ENCODE results near the gene ANGEL1. TPM values are rescaled to one million over a fixed set of nuclear protein-coding genes. Genes with fewer than 3 reads are reported as not detected.

ANGEL1 gene
- total RNA-seq, 2 experiments from 2014 or later: 17.6 to 33.7 TPM

GRCh38 chr14:76837524-76837923 is 24.8 kb upstream of the ANGEL1 start:
- no peak overlapping the region for H2AFZ ChIP-seq (ENCODE audit: low read length)
- H3K4me2 ChIP-seq (ENCODE audit: low read length): no peak overlapping the region
- CTCF ChIA-PET (ENCODE audit: unreplicated experiment): no interaction called here
- no peaks in the 10 kb centered on the region for H3K4me1 ChIP-seq (ENCODE audit: insufficient read depth, low read length, poor library complexity, severe bottlenecking)
- H4K20me1 ChIP-seq (ENCODE audit: insufficient read depth, low read length): no peaks in the 10 kb centered on the region
- intact Hi-C loops (cut with micrococcal nuclease; ENCODE audit: unreplicated experiment): no loop called here
- H3K4me3 ChIP-seq (ENCODE audit: low read depth, low read length, poor library complexity, severe bottlenecking): no peak overlapping the region
- H3K27ac ChIP-seq (ENCODE audit: low read depth, low read length, poor library complexity, severe bottlenecking): no peak overlapping the region
- BruUV-seq (replicated peaks): no TSS peak
- H3K9me2 ChIP-seq (ENCODE audit: insufficient read depth, low read length): no peaks in the 10 kb centered on the region
- POLR2A ChIA-PET: interaction anchor here (0.6 kb wide), 1 partner anchor 601 kb away, joined by 4 read pairs; no protein-coding TSS in a partner anchor
- no peaks in the 10 kb centered on the region for H3K9me3 ChIP-seq (ENCODE audit: low read length)
- no peaks in the 10 kb centered on the region for H3K36me3 ChIP-seq (ENCODE audit: insufficient read depth, low read length)
- no peak for DNase-seq (ENCODE audit: low spot score)
- no peak for TF ChIP-seq CTCF (conservative IDR thresholded peaks at IDR 0.05; ENCODE audit: low read length)
- TF ChIP-seq EZH2phosphoT487 (IDR thresholded peaks at IDR 0.05; ENCODE audit: borderline replicate concordance, low read depth, low read length): no peak
- H3K79me2 ChIP-seq (ENCODE audit: insufficient read depth, low read depth, low read length): no peaks in the 10 kb centered on the region

GRCh38 chr14:76836029-76836630 is 23.4 kb upstream of the ANGEL1 start:
- no peak overlapping the region for H3K27ac ChIP-seq (ENCODE audit: low read depth, low read length, poor library complexity, severe bottlenecking)
- H3K4me2 ChIP-seq (ENCODE audit: low read length): no peak overlapping the region
- intact Hi-C loops (cut with micrococcal nuclease; ENCODE audit: unreplicated experiment): no loop called here
- no peak for DNase-seq (ENCODE audit: low spot score)
- no peak overlapping the region for H3K4me3 ChIP-seq (ENCODE audit: low read depth, low read length, poor library complexity, severe bottlenecking)
- CTCF ChIA-PET (ENCODE audit: unreplicated experiment): no interaction called here
- POLR2A ChIA-PET: interaction anchor here (0.7 kb wide), 1 partner anchor 1524 kb away, joined by 3 read pairs; no protein-coding TSS in a partner anchor
- H4K20me1 ChIP-seq (ENCODE audit: insufficient read depth, low read length): no peaks in the 10 kb centered on the region
- H3K79me2 ChIP-seq (ENCODE audit: insufficient read depth, low read depth, low read length): no peaks in the 10 kb centered on the region
- no peaks in the 10 kb centered on the region for H3K4me1 ChIP-seq (ENCODE audit: insufficient read depth, low read length, poor library complexity, severe bottlenecking)
- BruUV-seq (replicated peaks): no TSS peak
- TF ChIP-seq CTCF (conservative IDR thresholded peaks at IDR 0.05; ENCODE audit: low read length) (no peak), EZH2phosphoT487 (IDR thresholded peaks at IDR 0.05; ENCODE audit: borderline replicate concordance, low read depth, low read length) (no peak)
- H3K9me3 ChIP-seq (ENCODE audit: low read length): no peaks in the 10 kb centered on the region
- H3K36me3 ChIP-seq (ENCODE audit: insufficient read depth, low read length): no peaks in the 10 kb centered on the region
- no peaks in the 10 kb centered on the region for H3K9me2 ChIP-seq (ENCODE audit: insufficient read depth, low read length)
- no peak overlapping the region for H2AFZ ChIP-seq (ENCODE audit: low read length)

- no peak overlapping the region for H3K27ac ChIP-seq (ENCODE audit: low read depth, low read length, poor library complexity, severe bottlenecking)
- no peak for DNase-seq (ENCODE audit: low spot score)
- no peaks in the 10 kb centered on the region for H3K4me1 ChIP-seq (ENCODE audit: insufficient read depth, low read length, poor library complexity, severe bottlenecking)
- H3K9me2 ChIP-seq (ENCODE audit: insufficient read depth, low read length): no peaks in the 10 kb centered on the region
- H3K79me2 ChIP-seq (ENCODE audit: insufficient read depth, low read depth, low read length): no peaks in the 10 kb centered on the region
- POLR2A ChIA-PET: no interaction called here
- TF ChIP-seq EZH2phosphoT487 (IDR thresholded peaks at IDR 0.05; ENCODE audit: borderline replicate concordance, low read depth, low read length): no peak
- no peak for TF ChIP-seq CTCF (conservative IDR thresholded peaks at IDR 0.05; ENCODE audit: low read length)
- CTCF ChIA-PET (ENCODE audit: unreplicated experiment): no interaction called here
- H3K4me2 ChIP-seq (ENCODE audit: low read length): no peak overlapping the region
- H3K9me3 ChIP-seq (ENCODE audit: low read length): no peaks in the 10 kb centered on the region
- intact Hi-C loops (cut with micrococcal nuclease; ENCODE audit: unreplicated experiment): no loop called here
- no TSS peak for BruUV-seq (replicated peaks)
- H2AFZ ChIP-seq (ENCODE audit: low read length): no peak overlapping the region
- H4K20me1 ChIP-seq (ENCODE audit: insufficient read depth, low read length): no peaks in the 10 kb centered on the region
- H3K36me3 ChIP-seq (ENCODE audit: insufficient read depth, low read length): no peaks in the 10 kb centered on the region
- no peak overlapping the region for H3K4me3 ChIP-seq (ENCODE audit: low read depth, low read length, poor library complexity, severe bottlenecking)
These were observed 21.6 kb upstream of the ANGEL1 start for GRCh38 chr14:76834241-76834661.

Measured in OCI-LY7 (cell line).